NCI-H460 (cell line): ENCODE results near the gene MEA1. TPM values are rescaled to one million over a fixed set of nuclear protein-coding genes. Genes with fewer than 3 reads are reported as not detected.
"Not testable (repeated sequence)": the region's sequence is repeated elsewhere in the genome, so short reads cannot be mapped to it uniquely, and the experiment has no call there.

Source experiments
- DNase-seq: peaks from one replicate; pipeline ENCODE4 v3.0.0-alpha.2; 2016; ENCODE audit warnings: low read depth; ENCODE audit errors: extremely low read depth
- polyA plus RNA-seq: library from polyadenylated mRNA; depleted of rRNA; stranded (reverse); fragments of >200 nt; gene quantifications from 2 replicates; pipeline ENCODE4 v1.2.3, GENCODE V29; 2014; cell fraction: nucleus; rRNA removed
- total RNA-seq: library from RNA; depleted of rRNA; stranded (reverse); fragments of >200 nt; shearing (Covaris generic); gene quantifications from 2 replicates; pipeline ENCODE4 v1.2.3, GENCODE V29; 2014; rRNA removed

The MEA1 gene
- 38.0 and 45.9 TPM in 2 replicates for total RNA-seq
- 43.8 and 45.4 TPM in 2 replicates for polyA plus RNA-seq

DNA sequence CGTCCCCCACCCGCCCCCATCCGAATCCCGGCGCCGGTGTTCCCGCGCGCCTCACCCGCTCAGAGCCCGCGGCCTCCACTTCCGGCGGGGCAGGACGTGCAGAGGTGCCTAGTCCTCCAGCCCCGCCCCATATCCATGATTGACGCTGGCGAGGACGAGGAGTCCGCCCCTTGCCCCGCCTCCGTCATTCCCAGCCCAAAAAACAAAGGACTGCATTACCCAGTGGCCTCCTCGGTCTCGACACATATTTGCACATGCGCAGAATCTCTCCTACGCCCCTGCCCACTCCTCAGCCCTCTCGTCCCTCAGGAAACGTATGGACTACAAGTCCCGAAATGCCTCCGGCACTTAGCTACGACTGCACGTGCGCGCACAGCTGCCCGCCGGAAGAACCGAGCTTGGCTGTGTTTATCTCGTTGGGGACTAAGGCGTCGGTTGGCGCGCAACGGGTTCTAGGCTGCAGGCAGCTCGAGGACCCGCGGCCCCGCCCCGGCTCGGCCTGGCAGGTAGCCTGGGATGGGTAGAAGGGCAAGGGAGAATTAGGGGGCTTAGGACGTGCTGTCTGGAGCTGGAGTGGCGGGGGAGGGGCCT lies at the start of gene MEA1, which contains the start of gene KLHDC3:
Gene MEA1 (minus strand): TSS at position 104 of the 591 bp plus-strand sequence. CDS start 133 bp downstream, outside the sequence.
Gene KLHDC3 (plus strand): TSS at position 407 of the 591 bp plus-strand sequence. CDS start 2,944 bp downstream, outside the sequence.
- DNase-seq: peak; percentile 99

DNA sequence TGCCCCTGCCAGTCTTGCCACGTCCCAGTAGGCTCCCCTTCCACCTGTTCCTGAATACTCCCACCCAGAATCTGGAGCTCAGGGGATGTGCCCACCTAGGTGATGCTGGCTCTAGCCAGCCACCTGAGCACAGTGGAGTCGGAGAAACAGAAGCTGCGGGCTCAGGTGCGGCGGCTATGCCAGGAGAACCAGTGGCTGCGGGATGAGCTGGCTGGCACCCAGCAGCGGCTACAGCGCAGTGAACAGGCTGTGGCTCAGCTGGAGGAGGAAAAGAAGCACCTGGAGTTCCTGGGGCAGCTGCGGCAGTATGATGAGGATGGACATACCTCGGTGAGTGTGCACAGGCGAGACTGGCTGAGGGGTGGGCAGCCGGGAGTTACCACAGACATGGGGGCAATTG lies 49.1 kb upstream of the MEA1 start:
- DNase-seq: no peak

DNA sequence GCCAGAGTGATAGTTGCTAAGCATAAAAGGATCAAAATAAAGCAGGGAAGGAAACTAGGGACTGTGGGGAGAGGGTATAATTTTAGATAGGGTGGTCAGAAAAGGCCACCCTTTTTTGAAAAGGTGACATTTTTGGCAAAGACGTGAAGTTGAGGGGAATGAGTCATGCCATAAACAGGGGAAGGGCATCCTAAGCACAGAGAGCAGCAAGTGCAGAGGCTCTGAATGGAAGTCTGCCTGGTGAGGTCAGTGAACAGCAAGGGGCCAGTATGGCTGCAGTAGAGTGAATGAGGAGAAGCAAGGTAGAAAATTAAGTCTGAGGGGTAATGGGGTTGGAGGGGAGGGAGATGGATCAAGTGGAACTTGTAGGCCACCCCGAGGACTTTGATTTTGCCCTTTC lies 48.1 kb upstream of the MEA1 start:
- DNase-seq: no peak

DNA sequence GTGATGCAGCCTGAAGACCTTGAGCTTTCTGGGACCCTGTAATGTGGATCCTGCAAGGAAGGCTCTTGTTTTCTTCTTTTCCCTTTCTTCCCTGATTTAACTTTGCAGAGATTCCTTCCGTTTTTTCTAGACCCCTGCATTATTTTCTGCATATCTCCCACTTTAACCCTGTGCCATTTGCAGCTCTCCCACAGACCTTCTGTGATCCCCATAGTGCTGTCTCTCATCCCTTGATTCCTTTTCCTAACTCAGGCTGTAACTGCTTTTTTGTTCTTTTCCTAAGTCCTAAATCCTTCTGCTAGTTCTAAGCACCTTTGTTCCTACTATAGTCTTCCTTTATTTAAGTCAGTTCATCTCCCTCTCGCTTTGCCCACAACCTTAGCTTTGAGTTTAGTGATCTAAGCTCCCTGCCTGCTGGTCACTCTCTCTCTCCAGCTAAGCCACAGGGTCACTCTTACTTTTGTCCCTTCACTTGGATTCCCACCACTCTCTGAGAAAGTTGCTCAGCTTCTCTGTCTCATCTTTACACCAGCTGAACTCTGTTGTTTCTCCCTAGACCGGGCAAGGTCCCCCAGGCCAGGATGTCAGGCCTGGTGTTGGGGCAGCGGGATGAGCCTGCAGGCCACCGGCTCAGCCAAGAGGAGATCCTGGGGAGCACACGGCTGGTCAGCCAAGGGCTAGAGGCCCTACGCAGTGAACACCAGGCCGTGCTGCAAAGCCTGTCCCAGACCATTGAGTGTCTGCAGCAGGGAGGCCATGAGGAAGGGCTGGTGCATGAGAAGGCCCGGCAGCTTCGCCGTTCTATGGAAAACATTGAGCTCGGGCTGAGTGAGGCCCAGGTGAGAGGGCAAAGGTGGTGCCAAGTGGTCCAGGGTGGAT lies 47.2 kb upstream of the MEA1 start:
- no peak for DNase-seq

DNA sequence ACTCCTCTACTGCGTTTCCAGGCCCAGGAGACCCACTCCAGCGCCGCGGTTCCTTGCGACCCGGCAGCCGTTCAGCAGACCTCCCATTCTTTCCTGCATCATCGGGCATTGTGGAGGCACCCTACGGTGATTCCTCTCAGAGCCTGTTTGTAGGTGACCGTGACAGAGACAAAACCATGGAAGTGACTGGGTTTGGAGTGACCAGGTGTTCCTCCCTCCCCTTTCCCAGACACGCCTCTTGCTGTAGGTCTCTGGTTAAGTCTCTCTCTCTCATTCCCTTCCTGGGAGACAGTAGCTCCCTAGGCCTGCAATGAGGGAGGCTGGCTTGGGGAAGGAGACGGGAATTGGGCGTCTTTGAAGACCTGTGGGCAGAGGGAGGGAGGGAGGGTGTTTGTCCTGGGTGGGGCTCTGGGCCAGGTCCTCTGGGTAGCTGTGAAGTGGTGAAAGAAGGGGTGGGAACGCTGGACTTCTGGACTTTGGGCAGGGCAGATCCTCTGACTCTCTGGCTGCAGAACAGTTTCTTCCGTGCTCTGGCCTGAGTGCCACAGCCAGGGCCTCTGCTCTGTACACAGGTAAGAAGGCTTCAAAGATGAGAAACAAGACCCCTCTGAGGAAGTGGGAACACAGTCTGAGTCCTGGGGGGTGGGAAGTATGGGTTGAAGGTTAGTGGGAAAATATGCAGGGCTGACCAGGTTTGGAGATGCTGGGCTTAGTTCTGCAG lies 46.4 kb upstream of the MEA1 start:
- no peak for DNase-seq

DNA sequence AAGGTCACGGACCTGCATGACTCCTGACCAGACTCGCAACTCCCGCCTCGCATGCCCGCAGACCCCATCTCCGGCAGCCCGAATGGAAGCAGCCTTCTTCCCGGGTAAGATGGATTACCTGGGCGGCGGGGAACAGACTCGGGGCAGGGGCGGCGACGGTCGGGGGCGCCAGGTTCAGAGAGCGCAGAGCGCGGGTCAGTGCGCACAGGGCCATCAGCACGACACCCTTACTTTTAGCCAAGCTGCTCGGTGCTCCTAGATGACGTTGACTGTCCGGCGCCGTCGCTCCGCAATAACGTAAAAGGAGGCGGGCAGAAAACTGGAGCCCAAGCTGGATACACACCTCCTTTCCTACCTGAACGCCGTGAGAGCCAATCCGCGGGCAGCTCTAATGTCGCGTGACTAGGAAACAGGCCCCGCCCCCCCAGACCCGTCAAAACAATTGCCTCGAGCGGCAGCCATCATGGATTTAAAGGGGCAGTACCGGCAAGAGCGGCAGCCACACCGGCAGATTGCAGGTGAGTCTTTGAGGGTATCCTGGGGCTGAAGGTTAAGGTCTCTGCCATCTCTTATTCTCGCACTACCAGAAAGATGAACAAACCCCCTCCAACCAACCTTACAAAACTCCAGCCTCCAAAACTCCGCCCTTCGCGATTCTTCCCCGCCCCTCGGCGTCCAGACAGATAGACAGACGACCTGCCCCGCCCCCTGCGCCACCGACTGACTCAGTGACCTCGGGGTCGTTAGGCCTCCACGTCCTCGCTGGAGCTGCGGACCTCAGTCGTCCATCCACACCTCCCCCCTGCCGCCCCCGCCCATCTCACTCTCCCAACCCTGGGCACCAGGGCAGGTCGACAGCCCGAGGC lies 45.7 kb upstream of the MEA1 start, which contains the start of the genes KLC4 and MRPL2:
Gene KLC4 (plus strand): TSS at position 464 of the 866 bp plus-strand sequence. CDS start 1,705 bp downstream, outside the sequence.
Gene MRPL2 (minus strand): TSS at position 267 of the 866 bp plus-strand sequence. CDS start 53 bp downstream, at position 214.
- peak; percentile 97 for DNase-seq

DNA sequence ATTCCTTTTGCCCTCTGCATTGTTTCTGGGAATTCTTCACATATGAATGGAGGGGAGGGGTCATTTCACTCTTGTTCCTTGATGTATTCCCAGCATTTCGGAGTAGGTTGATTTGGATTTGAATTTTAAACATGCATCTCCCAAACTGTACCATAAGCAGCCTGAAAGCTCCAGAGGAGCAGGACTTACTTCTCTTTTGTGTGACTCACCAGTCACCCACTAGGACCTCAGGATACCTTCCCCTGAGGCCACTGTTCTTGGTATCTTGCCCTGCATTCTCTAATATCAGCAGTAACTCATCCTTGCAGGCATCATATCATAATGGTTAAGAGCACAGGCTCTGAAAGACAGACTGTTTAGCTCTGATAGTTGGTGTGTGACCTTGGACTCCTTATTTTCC lies 44.8 kb upstream of the MEA1 start:
- no peak for DNase-seq

DNA sequence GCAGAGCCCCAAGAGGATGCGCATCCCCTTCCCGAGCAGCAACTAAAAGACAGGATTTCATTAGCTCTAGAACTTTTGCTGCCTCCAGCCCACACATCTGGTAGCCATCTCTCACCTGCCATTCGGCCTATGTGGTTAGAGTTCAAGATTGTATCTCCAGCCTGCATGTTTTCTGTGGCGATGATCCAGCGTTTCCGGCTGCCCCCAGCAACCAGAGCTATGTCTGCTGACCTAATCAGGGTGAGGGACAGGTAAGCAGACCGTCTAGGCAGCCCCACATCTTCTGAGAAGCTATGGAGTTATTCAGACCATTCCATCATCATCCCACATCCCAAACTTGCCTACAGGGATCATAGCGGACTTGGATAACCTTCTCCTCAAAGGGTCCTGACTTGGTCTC lies 42.2 kb upstream of the MEA1 start:
- DNase-seq: no peak

DNA sequence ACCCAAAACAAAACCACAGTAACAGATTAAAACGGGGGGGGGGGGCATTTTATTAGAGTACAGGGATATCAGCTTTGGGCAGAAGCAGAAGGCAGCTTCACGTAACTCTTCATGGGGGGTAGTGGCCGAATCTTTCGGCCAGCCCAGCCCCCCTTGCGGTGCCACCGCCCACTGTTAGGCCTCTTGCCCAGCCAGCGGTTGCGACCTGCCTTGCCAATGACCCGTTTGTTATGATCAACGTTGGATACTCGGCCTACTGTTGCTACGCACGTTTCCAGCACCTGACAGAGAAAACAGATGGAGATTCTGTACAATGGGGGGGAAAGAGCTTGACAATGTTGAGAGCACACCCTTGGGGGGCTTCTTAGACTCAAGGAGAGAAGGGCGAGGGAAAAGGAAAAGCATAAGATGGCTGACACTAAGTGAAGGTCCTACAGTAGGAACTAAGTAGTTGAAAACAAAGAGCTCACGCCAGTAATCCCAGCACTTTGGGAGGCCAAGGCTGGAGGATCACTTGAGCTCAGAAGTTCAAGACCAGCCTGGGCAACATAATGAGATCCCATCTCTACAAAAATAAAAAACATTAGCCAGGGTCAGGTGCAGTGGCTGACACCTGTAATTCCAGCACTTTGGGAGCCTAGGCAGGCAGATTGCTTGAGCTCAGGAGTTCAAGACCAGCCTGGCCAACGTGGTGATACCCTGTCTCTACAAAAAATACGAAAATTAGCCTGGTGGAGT lies 40.6 kb upstream of the MEA1 start:
- DNase-seq: no peak

DNA sequence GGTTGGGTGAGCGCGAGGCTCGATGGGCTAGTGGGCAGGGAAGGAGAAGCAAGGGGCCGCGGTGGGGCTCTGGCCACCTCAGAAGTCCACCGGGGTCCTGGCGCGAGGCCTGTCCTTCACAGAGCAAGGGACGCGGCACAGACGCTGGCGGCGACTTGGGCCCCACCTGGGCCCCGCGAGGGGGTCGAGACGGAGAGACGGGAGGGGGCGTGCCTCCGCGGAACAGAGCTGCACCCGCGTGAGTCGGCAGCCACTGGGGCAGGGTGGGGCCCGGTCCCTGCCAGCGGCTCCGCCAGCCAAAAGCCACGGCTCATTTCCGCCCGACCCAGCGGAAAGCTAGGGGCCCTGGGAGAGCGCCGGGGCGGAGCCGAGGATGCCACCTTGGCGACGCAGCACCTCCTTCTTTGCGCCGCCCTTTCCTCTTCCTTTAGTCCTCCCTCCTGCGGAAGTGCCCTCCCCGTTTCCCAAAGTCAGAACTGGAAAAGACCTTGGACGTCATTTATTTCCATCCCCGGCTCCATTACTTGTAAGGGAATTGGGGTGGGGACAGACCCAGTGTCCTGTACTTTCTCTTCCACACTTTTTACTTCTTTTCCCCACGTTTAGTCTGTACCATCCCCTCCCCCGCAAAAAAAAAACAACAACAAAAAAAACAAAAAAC lies 39.9 kb upstream of the MEA1 start, which contains the start of gene CUL7:
Gene CUL7 (minus strand): TSS at position 307 of the 661 bp plus-strand sequence. CDS start 1,063 bp downstream, outside the sequence.
- peak; percentile 90 for DNase-seq

DNA sequence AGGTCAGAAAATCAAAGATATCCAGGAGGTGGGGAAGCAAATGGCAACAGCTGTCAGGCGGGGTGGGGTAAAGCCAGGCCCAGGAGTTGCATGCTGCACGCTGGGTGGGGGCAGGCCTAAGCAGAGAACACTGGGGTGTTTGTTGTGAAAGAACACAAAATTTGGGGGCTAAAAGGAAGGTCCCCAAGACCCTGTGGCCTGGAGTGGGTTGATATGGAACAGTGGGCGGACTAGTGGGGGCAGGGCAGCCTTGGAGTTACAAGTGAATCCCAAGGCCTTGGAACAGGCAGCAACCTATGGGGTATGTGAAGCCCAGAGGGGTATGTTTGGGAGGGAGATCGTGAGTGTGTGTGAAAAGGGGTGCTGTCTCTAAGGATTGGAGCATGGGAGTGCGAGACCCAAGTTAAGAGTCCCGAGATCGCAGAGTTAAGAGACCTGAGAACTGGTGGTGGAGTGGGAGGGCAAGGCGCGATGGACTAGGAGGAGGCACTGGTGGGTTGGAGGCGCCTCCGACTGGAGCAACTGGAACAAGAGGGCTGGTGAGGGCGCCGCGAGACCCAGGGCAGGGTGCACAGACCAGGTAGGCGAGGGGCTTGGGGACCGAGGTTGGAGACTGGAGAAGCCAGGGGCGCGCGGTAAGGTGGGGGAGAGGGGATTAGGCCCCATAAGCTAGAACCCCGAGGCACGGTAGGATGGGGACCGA lies 39.2 kb upstream of the MEA1 start:
- no peak for DNase-seq

DNA sequence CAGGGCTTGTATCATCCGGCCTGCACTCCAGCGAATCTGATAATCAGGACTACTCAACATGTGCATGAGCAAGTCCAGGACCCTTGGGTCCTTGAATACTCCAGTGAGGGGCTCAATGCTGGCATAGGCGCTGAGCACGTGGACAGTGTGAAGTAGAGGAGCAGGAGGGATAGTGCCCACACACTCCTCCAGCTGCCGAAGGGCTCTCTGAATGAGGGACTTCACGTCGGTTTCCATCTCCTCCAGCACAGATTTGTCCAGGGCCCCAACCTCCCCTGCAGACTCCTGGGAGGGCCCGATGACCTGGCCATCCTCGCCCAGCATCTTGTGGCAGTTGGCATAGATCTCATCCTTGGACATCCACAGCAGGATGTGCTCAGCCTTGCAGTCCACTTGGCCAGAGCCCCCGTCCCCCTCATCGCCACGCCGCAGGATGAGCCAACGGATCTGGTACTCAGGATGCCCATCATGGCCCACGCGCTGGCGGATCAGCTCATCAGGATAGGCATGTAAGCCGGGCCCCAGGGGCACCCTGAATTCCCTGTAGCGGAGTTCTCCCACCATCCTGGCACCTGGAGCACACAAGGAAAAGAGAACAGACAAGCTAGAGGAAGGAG lies 38.6 kb upstream of the MEA1 start:
- no peak for DNase-seq

DNA sequence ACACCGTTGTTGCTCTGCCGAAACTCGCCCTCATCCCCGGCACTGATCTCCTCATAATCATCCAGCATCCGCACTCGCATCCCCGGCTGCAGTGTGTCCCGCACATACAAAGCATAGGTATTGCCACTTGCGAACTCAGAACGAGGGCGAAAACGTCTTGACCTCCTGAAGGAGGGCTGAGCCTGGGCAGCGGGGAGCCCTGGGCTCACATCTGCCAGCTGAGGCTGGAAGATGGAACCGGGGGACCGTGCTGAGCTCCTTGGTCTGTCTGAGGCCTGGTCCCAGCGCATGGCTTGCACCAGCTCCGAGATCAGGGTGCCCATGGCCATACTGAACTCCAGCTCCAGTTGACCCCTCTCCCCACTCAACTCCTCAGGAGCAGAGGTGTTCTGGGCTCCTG lies 37.2 kb upstream of the MEA1 start:
- DNase-seq: no peak

GRCh38 chr6:43047998-43048397 lies 34.3 kb upstream of the MEA1 start:
- no peak for DNase-seq

GRCh38 chr6:43045371-43045930 lies 31.7 kb upstream of the MEA1 start:
- DNase-seq: no peak

GRCh38 chr6:43043310-43043709 lies 29.6 kb upstream of the MEA1 start:
- DNase-seq: no peak

DNA sequence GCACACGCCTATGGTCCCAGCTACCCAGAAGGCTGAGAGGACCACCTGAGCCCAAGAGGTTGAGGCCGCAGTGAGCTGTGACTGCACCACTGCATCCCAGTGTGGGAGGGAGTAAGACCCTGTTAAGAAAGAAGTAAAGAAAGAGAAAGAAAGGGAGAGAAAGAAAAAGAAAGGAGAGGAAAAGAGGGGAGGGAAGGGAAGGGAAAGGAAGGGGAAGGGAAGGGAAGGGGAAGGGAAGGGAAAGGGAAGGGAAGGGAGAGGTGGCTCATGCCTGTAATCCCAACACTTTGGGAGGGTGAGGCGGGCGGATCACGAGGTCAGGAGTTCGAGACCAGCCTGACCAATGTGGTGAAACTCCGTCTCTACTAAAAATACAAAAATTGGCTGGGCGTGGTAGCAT lies 27.7 kb upstream of the MEA1 start:
- not testable (repeated sequence) for DNase-seq
